Measurements from ENCODE around the gene ZNF30. TPM values are rescaled to one million over a fixed set of nuclear protein-coding genes. Genes with fewer than 3 reads are reported as not detected.

Gene ZNF30
- total and polyA plus RNA-seq, 2 experiments from 2014 or later, result 2.2 TPM

GRCh38 chr19:34953092-34953491 lies 26.4 kb downstream of the ZNF30 start:
- Histone ChIP-seq H3K9ac (no peak overlapping the region), H3K9me3 (ENCODE audit: low read depth) (peaks cover 5% of the 10 kb centered on the region), H3K79me2 (ENCODE audit: insufficient read depth) (no peaks in the 10 kb centered on the region), H3F3A (ENCODE audit: insufficient read depth) (no peaks in the 10 kb centered on the region), H3K4me3 (no peak overlapping the region), H3K4me1 (ENCODE audit: insufficient read depth) (no peaks in the 10 kb centered on the region), H3K27me3 (replicated peaks; ENCODE audit: insufficient read depth) (no peaks in the 10 kb centered on the region), H4K20me1 (ENCODE audit: insufficient read depth) (no peaks in the 10 kb centered on the region), H2AFZ (no peak overlapping the region), H3K27ac (no peak overlapping the region), H3K4me2 (ENCODE audit: unreplicated experiment) (no peak overlapping the region), H3K9me2 (ENCODE audit: insufficient read depth) (no peaks in the 10 kb centered on the region), H3K36me3 (ENCODE audit: low read depth) (peaks cover 29% of the 10 kb centered on the region)
- TF ChIP-seq EZH2phosphoT487 (IDR thresholded peaks at IDR 0.05; ENCODE audit: insufficient read depth, low read depth) (no peak), EZH2 (IDR thresholded peaks at IDR 0.05; ENCODE audit: insufficient read depth, poor library complexity, severe bottlenecking) (no peak)
- DNase-seq, result no peak
- in situ Hi-C loops (cut with MboI), result no loop called here

GRCh38 chr19:34957830-34958751 lies 31.4 kb downstream of the ZNF30 start:
- Histone ChIP-seq H3K27me3 (replicated peaks; ENCODE audit: insufficient read depth) (no peaks in the 10 kb centered on the region), H4K20me1 (ENCODE audit: insufficient read depth) (no peaks in the 10 kb centered on the region), H3K9ac (no peak overlapping the region), H3F3A (ENCODE audit: insufficient read depth) (peaks cover 6% of the 10 kb centered on the region; the same call in 1 of the 2 replicates), H3K79me2 (ENCODE audit: insufficient read depth) (peaks cover 17% of the 10 kb centered on the region), H3K4me2 (ENCODE audit: unreplicated experiment) (no peak overlapping the region), H3K9me3 (ENCODE audit: low read depth) (peaks cover 1% of the 10 kb centered on the region), H3K4me1 (ENCODE audit: insufficient read depth) (peaks cover 18% of the 10 kb centered on the region; the same call in 1 of the 2 replicates), H2AFZ (no peak overlapping the region), H3K4me3 (no peak overlapping the region), H3K27ac (no peak overlapping the region), H3K9me2 (ENCODE audit: insufficient read depth) (no peaks in the 10 kb centered on the region), H3K36me3 (ENCODE audit: low read depth) (peaks cover 36% of the 10 kb centered on the region)
- TF ChIP-seq EZH2phosphoT487 (IDR thresholded peaks at IDR 0.05; ENCODE audit: insufficient read depth, low read depth), result no peak
- no peak for TF ChIP-seq EZH2 (IDR thresholded peaks at IDR 0.05; ENCODE audit: insufficient read depth, poor library complexity, severe bottlenecking)
- WGBS, 2 experiments (ENCODE audit: low coverage in 1 of 2, low lambda C conversion rate in 2 of 2, missing lambda C conversion rate in 2 of 2), result 92 to 93% methylated on average over 22 of the region's 22 CpGs
- in situ Hi-C loops (cut with MboI), result no loop called here
- no peak for DNase-seq

- H3K9me2 ChIP-seq (ENCODE audit: insufficient read depth), result no peaks in the 10 kb centered on the region
- H3K4me3 ChIP-seq, result no peak overlapping the region
- H3K27me3 ChIP-seq (replicated peaks; ENCODE audit: insufficient read depth), result no peaks in the 10 kb centered on the region
- no peaks in the 10 kb centered on the region for H4K20me1 ChIP-seq (ENCODE audit: insufficient read depth)
- in situ Hi-C loops (cut with MboI), result no loop called here
- no peak overlapping the region for H3K9ac ChIP-seq
- H3K27ac ChIP-seq, result no peak overlapping the region
- H3K4me1 ChIP-seq (ENCODE audit: insufficient read depth), result peaks cover 21% of the 10 kb centered on the region; the same call in 1 of the 2 replicates
- DNase-seq, result no peak
- TF ChIP-seq EZH2 (IDR thresholded peaks at IDR 0.05; ENCODE audit: insufficient read depth, poor library complexity, severe bottlenecking) (no peak), EZH2phosphoT487 (IDR thresholded peaks at IDR 0.05; ENCODE audit: insufficient read depth, low read depth) (no peak)
- H3K36me3 ChIP-seq (ENCODE audit: low read depth), result peaks cover 36% of the 10 kb centered on the region
- H3K9me3 ChIP-seq (ENCODE audit: low read depth), result no peaks in the 10 kb centered on the region
- H3F3A ChIP-seq (ENCODE audit: insufficient read depth), result peaks cover 6% of the 10 kb centered on the region; the same call in 1 of the 2 replicates
- 90 to 92% methylated on average over 7 of the region's 7 CpGs for WGBS, 2 experiments (ENCODE audit: low coverage in 1 of 2, low lambda C conversion rate in 2 of 2, missing lambda C conversion rate in 2 of 2)
- peaks cover 20% of the 10 kb centered on the region for H3K79me2 ChIP-seq (ENCODE audit: insufficient read depth)
- no peak overlapping the region for H3K4me2 ChIP-seq (ENCODE audit: unreplicated experiment)
- H2AFZ ChIP-seq, result no peak overlapping the region
Observed at GRCh38 chr19:34959021-34959420, 32.3 kb downstream of the ZNF30 start.

GRCh38 chr19:34960103-34960805 lies 33.6 kb downstream of the ZNF30 start:
- Histone ChIP-seq H3K79me2 (ENCODE audit: insufficient read depth) (peaks cover 20% of the 10 kb centered on the region), H3K9ac (no peak overlapping the region), H3K9me2 (ENCODE audit: insufficient read depth) (no peaks in the 10 kb centered on the region), H4K20me1 (ENCODE audit: insufficient read depth) (no peaks in the 10 kb centered on the region), H3K4me2 (ENCODE audit: unreplicated experiment) (no peak overlapping the region), H3F3A (ENCODE audit: insufficient read depth) (peaks cover 6% of the 10 kb centered on the region; the same call in 1 of the 2 replicates), H3K9me3 (ENCODE audit: low read depth) (no peaks in the 10 kb centered on the region), H3K27me3 (replicated peaks; ENCODE audit: insufficient read depth) (no peaks in the 10 kb centered on the region), H3K4me3 (no peak overlapping the region), H3K4me1 (ENCODE audit: insufficient read depth) (peaks cover 21% of the 10 kb centered on the region; the same call in 1 of the 2 replicates), H3K27ac (no peak overlapping the region), H2AFZ (no peak overlapping the region), H3K36me3 (ENCODE audit: low read depth) (peaks cover 36% of the 10 kb centered on the region)
- 62 to 64% methylated on average over 8 of the region's 8 CpGs for WGBS, 2 experiments (ENCODE audit: low coverage in 1 of 2, low lambda C conversion rate in 2 of 2, missing lambda C conversion rate in 2 of 2)
- in situ Hi-C loops (cut with MboI), result no loop called here
- peak; percentile 70 for DNase-seq
- no peak for TF ChIP-seq EZH2 (IDR thresholded peaks at IDR 0.05; ENCODE audit: insufficient read depth, poor library complexity, severe bottlenecking)
- no peak for TF ChIP-seq EZH2phosphoT487 (IDR thresholded peaks at IDR 0.05; ENCODE audit: insufficient read depth, low read depth)

All from GM23248 (cell line).